HCT116 (cell line): ENCODE data around the gene SIL1.

Experiments used
- CBX3 ChIP-seq: IDR thresholded peaks from 2 replicates; pipeline ENCODE4 v1.6.1; 2012; ENCODE audit warnings: low read depth
- CEBPB ChIP-seq: IDR thresholded peaks from 2 replicates; pipeline ENCODE4 v1.6.1; 2012; ENCODE audit warnings: low read depth
- EZH2 ChIP-seq: fragments of 200-600 bp; sonication (generic); IDR thresholded peaks from 2 replicates; pipeline ENCODE4 v1.6.1; 2017; ENCODE audit warnings: antibody characterized with exemption, mixed run types
- EZH2phosphoT487 ChIP-seq: fragments of 200-600 bp; IDR thresholded peaks from 2 replicates; pipeline ENCODE4 v1.6.1; 2018; ENCODE audit warnings: antibody characterized with exemption, borderline replicate concordance
- JUND ChIP-seq: IDR thresholded peaks from 2 replicates; pipeline ENCODE4 v1.6.1; 2012
- POLR2A ChIP-seq: IDR thresholded peaks from 2 replicates; pipeline ENCODE4 v1.7.0; 2011; ENCODE audit warnings: borderline replicate concordance; ENCODE audit not compliant: insufficient read depth, insufficient read length; ENCODE audit errors: extremely low read depth
- POLR2AphosphoS5 ChIP-seq: IDR thresholded peaks from 2 replicates; pipeline ENCODE4 v1.6.1; 2011; ENCODE audit warnings: mild to moderate bottlenecking, low read depth, low read length, moderate library complexity
- SIN3A ChIP-seq: IDR thresholded peaks from 2 replicates; pipeline ENCODE4 v1.6.1; 2012; ENCODE audit warnings: low read depth
- TCF7L2 ChIP-seq: IDR thresholded peaks from 2 replicates; pipeline ENCODE4 v1.7.0; 2011; ENCODE audit warnings: borderline replicate concordance, inconsistent platforms; ENCODE audit not compliant: insufficient read depth, insufficient read length; ENCODE audit errors: extremely low read depth
- YY1 ChIP-seq: IDR thresholded peaks from 2 replicates; pipeline ENCODE4 v1.6.1; 2011; ENCODE audit warnings: low read length, low read depth, moderate library complexity, mild to moderate bottlenecking; ENCODE audit not compliant: insufficient replicate concordance; ENCODE audit errors: extremely low read depth
- ZFX ChIP-seq: fragments of 450-650 bp; IDR thresholded peaks from 2 replicates; pipeline ENCODE4 v1.6.1; 2017
- ZNF274 ChIP-seq: fragments of 200-500 bp; sonication (Bioruptor generic); IDR thresholded peaks from 2 replicates; pipeline ENCODE4 v1.6.1; 2014; ENCODE audit warnings: mild to moderate bottlenecking, low read depth, low read length, inconsistent platforms
- TF ChIP-seq, protein P1 (sequence below), 3 experiments: fragments of 200-600 bp in 1 of 3; sonication (generic) in 1 of 3; IDR thresholded peaks in 2 of 3; conservative IDR thresholded peaks in 1 of 3; 2 replicates each; pipeline ENCODE4 v1.5.1; 2012 to 2017; ENCODE audit warnings: low read depth in 2 of 3, low read length in 2 of 3, antibody characterized with exemption in 1 of 3, borderline replicate concordance in 1 of 3, control low read depth in 1 of 3, mild to moderate bottlenecking in 1 of 3, mixed read lengths in 1 of 3, mixed run types in 1 of 3, moderate library complexity in 1 of 3; ENCODE audit not compliant: insufficient read depth in 1 of 3
- TF ChIP-seq, protein P2 (sequence below): IDR thresholded peaks from 2 replicates; pipeline ENCODE4 v1.6.1; 2012; ENCODE audit warnings: low read depth

DNA sequence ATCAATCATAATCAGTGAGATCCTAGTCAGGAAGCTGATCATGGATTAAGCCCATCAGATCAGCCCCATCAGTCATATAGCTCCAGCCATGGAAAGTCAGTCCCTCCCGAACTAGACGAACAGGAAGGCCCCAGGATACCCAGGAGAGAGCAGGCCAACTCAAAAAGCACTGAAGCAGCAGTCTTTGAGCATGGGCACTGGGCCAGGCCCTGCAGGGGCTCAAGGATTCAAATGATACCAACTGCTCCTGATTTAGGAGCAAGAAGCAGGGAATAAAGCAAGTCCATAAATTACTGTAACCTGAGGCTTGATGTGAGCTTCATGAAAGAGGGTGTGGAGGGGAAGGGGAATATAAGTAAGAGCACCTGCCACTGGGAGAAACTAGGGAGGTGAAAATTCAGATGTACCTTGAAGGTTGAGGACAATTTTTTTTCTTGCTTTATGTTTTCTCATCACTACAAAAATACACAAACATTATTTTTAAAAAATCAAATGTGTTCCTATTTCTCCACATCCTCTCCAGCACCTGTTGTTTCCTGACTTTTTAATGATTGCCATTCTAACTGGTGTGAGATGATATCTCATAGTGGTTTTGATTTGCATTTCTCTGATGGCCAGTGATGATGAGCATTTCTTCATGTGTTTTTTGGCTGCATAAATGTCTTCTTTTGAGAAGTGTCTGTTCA is 115.2 kb downstream of the SIL1 start:
- TF ChIP-seq EZH2 (no peak), ZNF274 (no peak), JUND (no peak), SIN3A (no peak), POLR2A (no peak), ZFX (no peak), POLR2AphosphoS5 (no peak), CEBPB (no peak), YY1 (no peak), CBX3 (no peak), EZH2phosphoT487 (no peak), TCF7L2 (no peak)
- TF ChIP-seq, protein P1, sequence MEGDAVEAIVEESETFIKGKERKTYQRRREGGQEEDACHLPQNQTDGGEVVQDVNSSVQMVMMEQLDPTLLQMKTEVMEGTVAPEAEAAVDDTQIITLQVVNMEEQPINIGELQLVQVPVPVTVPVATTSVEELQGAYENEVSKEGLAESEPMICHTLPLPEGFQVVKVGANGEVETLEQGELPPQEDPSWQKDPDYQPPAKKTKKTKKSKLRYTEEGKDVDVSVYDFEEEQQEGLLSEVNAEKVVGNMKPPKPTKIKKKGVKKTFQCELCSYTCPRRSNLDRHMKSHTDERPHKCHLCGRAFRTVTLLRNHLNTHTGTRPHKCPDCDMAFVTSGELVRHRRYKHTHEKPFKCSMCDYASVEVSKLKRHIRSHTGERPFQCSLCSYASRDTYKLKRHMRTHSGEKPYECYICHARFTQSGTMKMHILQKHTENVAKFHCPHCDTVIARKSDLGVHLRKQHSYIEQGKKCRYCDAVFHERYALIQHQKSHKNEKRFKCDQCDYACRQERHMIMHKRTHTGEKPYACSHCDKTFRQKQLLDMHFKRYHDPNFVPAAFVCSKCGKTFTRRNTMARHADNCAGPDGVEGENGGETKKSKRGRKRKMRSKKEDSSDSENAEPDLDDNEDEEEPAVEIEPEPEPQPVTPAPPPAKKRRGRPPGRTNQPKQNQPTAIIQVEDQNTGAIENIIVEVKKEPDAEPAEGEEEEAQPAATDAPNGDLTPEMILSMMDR (IDR thresholded peaks at IDR 0.05 in 2 of 3, conservative IDR thresholded peaks at IDR 0.05 in 1 of 3; ENCODE audit: borderline replicate concordance in 1 of 3, insufficient read depth in 1 of 3, low read depth in 2 of 3, low read length in 2 of 3) = no peak
- TF ChIP-seq, protein P2, sequence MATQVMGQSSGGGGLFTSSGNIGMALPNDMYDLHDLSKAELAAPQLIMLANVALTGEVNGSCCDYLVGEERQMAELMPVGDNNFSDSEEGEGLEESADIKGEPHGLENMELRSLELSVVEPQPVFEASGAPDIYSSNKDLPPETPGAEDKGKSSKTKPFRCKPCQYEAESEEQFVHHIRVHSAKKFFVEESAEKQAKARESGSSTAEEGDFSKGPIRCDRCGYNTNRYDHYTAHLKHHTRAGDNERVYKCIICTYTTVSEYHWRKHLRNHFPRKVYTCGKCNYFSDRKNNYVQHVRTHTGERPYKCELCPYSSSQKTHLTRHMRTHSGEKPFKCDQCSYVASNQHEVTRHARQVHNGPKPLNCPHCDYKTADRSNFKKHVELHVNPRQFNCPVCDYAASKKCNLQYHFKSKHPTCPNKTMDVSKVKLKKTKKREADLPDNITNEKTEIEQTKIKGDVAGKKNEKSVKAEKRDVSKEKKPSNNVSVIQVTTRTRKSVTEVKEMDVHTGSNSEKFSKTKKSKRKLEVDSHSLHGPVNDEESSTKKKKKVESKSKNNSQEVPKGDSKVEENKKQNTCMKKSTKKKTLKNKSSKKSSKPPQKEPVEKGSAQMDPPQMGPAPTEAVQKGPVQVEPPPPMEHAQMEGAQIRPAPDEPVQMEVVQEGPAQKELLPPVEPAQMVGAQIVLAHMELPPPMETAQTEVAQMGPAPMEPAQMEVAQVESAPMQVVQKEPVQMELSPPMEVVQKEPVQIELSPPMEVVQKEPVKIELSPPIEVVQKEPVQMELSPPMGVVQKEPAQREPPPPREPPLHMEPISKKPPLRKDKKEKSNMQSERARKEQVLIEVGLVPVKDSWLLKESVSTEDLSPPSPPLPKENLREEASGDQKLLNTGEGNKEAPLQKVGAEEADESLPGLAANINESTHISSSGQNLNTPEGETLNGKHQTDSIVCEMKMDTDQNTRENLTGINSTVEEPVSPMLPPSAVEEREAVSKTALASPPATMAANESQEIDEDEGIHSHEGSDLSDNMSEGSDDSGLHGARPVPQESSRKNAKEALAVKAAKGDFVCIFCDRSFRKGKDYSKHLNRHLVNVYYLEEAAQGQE = no peak
